Ovary (tissue), 9 donors: ENCODE results near the gene ACBD4. TPM values are rescaled to one million over a fixed set of nuclear protein-coding genes. Genes with fewer than 3 reads are reported as not detected.
A peak's percentile ranks its signal among the peaks of the same experiment; 100 is the strongest.

Experiments used
- DNase-seq, 5 donors: peaks; one replicate each; pipeline ENCODE4 v3.0.0-alpha.2; 2019 to 2020
- H3K27ac ChIP-seq, 2 donors: fragments of 200-600 bp; one replicate each; pipeline versions ENCODE4 v1.5.1 to v1.8.0; 2019 to 2022
- H3K27me3 ChIP-seq: fragments of 200-600 bp; one replicate; pipeline ENCODE4 v1.8.0; 2022
- H3K36me3 ChIP-seq: fragments of 200-600 bp; sonication (generic); one replicate; pipeline ENCODE4 v1.5.1; 2019
- H3K4me1 ChIP-seq: one replicate; pipeline ENCODE4 v1.8.1; 2013; ENCODE audit warnings: mild to moderate bottlenecking, moderate library complexity; ENCODE audit not compliant: insufficient read depth
- H3K4me3 ChIP-seq: fragments of 200-600 bp; sonication (generic); one replicate; pipeline ENCODE4 v1.5.1; 2017
- H3K9me3 ChIP-seq, 2 donors: fragments of 200-600 bp in 1 of 2; sonication (generic) in 1 of 2; one replicate each; pipeline versions ENCODE4 v1.5.1 to v1.8.1; 2013 to 2019; ENCODE audit warnings: mild to moderate bottlenecking in 1 of 2, moderate library complexity in 1 of 2
- EP300 ChIP-seq: sonication (generic); formaldehyde crosslinking; IDR thresholded peaks from one replicate; pipeline ENCODE4 v1.6.1; 2017; ENCODE audit warnings: antibody characterized with exemption
- POLR2A ChIP-seq: fragments of 450-650 bp; IDR thresholded peaks from one replicate; pipeline ENCODE4 v1.6.1; 2017; ENCODE audit warnings: antibody characterized with exemption, mild to moderate bottlenecking, moderate library complexity
- WGBS, 3 donors: extraction: QIAGEN DNeasy Blood & Tissue Kit in 1 of 3; methylation state at CpG; one replicate each; pipeline versions ENCODE4 v1.1.5 to v1.1.7; 2013 to 2017; 5-methylcytosine and 5-hydroxymethylcytosine counted together
- intact Hi-C, 4 donors: fragments of 100-400 bp; cut with DNase I; formaldehyde crosslinking; loops; one replicate each; pipeline versions ENCODE4 v1.11.0 to v1.15.1; 2022 to 2023
- polyA plus RNA-seq, 2 donors: library from polyadenylated mRNA; stranded (reverse); fragments of 200-250 nt in 1 of 2; fragments of 350-450 nt in 1 of 2; fragmentation: Illumina TruSeq in 1 of 2; extraction: RNeasy Lipid Tissue Mini Kit (QIAGEN cat#74804) in 1 of 2; gene quantifications; one replicate each; pipeline ENCODE4 v1.2.3, GENCODE V29; 2013 to 2014
- total RNA-seq, 7 donors: library from RNA; depleted of rRNA in 2 of 7; stranded (reverse); fragments of >200 nt in 2 of 7; fragmentation: NEBNext Ultra II Directional in 3 of 7; extraction: Animal tissue kit (Norgen Biotek cat#: 25700) in 3 of 7; gene quantifications; one replicate each; pipeline versions ENCODE4 v1.1.0 to v1.2.4, GENCODE V29; 2016 to 2023
- TF ChIP-seq, protein P1 (sequence below), 3 donors: fragments of 450-650 bp in 2 of 3; fragments of 200-600 bp in 1 of 3; IDR thresholded peaks; one replicate each; pipeline versions ENCODE4 v1.5.1 to v1.8.0; 2016 to 2022; ENCODE audit warnings: antibody characterized with exemption in 3 of 3, mild to moderate bottlenecking in 1 of 3
- donor health status: DM: no; HTN: no; CAD: no; lungs with moderate emphysema.
- donor health status: DM: no; HTN: no; CAD: no.
- donor health status: Bipolar disorder and iron deficiency.
- donor health status: DM: yes; HTN: yes; CAD: no.
- donor health status: DM: no; HTN: no; CAD: no.
- donor health status: DM: yes; HTN: yes; CAD: no.

ACBD4 gene
- total and polyA plus RNA-seq, 9 donors: 11.0 to 24.5 (median 18.5) TPM

DNA sequence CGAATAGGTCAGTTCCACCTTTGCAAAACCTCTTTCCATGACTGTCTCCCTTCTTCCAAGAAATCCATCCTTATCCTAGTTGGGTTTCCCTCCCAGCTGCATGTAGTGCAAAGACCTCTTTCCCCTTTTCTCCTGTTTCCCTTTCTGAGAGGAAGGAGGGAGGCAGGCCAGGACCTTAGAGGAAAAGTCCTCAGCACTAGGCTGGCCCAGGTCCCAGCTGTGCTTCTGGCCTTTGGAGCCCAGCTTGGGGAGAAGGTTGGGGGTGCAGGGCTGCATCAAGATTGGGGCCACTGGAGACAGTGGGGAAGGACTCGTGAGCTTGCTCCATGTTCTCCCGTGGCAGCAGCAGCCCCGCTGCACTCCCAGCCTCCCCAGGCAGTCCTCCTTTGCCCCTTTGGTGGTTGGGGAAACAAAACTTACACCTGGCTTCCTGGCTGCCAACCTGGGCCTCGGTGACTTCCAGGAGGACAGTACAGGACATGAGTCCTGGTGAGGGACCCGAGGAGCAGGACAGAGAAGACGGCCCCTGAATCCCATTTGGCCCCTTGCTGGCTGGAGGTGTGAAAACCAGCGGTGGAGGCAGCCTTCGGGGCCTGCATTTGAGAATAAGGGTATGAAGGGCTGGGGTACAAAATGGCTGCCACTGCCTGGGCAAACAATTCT lies 26.7 kb downstream of the ACBD4 start:
- Histone ChIP-seq H3K4me3 (peak overlapping the region; percentile 9), H3K27me3 (no peaks in the 10 kb centered on the region), H3K36me3 (no peaks in the 10 kb centered on the region), H3K27ac (peak overlapping the region in 1 of 2 donors; percentile 9), H3K9me3 (no peaks in the 10 kb centered on the region), H3K4me1 (peaks cover 13% of the 10 kb centered on the region)
- intact Hi-C loops: no loop called here
- DNase-seq: peak; percentile 41 to 66 (median 61)
- TF ChIP-seq POLR2A: no peak
- TF ChIP-seq, protein P1, sequence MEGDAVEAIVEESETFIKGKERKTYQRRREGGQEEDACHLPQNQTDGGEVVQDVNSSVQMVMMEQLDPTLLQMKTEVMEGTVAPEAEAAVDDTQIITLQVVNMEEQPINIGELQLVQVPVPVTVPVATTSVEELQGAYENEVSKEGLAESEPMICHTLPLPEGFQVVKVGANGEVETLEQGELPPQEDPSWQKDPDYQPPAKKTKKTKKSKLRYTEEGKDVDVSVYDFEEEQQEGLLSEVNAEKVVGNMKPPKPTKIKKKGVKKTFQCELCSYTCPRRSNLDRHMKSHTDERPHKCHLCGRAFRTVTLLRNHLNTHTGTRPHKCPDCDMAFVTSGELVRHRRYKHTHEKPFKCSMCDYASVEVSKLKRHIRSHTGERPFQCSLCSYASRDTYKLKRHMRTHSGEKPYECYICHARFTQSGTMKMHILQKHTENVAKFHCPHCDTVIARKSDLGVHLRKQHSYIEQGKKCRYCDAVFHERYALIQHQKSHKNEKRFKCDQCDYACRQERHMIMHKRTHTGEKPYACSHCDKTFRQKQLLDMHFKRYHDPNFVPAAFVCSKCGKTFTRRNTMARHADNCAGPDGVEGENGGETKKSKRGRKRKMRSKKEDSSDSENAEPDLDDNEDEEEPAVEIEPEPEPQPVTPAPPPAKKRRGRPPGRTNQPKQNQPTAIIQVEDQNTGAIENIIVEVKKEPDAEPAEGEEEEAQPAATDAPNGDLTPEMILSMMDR (IDR thresholded peaks at IDR 0.05): no peak
- no peak for TF ChIP-seq EP300
- WGBS, 3 donors: 50 to 57% (median 54%) methylated on average over 9 of the region's 9 CpGs

DNA sequence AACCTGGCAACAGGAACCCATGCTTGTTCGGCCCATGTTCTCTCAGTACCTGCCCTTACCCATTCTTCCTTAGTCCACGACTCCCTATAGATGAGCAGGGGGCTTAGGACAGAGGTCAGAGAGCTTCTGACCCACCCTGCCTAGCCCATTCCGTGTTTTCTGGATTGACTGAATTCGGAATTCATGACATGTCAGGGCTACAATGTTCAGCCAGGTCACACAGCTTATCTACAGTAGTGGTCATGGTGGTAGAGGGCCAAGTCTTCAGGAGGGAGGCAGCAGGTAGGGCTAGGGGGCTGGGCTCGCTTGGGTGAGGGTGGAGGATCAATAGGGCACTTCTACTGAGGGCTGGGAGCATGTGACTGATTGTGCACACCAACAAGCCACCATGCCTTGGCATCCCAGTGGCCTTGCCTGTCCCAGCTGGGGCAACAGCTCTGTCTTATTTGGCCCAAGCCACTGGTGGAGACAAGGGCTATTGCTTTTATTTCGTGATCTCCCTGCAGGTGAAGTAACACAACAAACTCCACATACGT lies 29.3 kb downstream of the ACBD4 start:
- Histone ChIP-seq H3K27ac (no peak overlapping the region), H3K9me3 (no peaks in the 10 kb centered on the region), H3K27me3 (no peaks in the 10 kb centered on the region), H3K36me3 (no peaks in the 10 kb centered on the region), H3K4me1 (peaks cover 5% of the 10 kb centered on the region), H3K4me3 (no peak overlapping the region)
- DNase-seq: no peak
- intact Hi-C loops: no loop called here
- WGBS, 3 donors: 90 to 92% (median 90%) methylated on average over 7 of the region's 7 CpGs
- TF ChIP-seq, protein P1 (IDR thresholded peaks at IDR 0.05): no peak

DNA sequence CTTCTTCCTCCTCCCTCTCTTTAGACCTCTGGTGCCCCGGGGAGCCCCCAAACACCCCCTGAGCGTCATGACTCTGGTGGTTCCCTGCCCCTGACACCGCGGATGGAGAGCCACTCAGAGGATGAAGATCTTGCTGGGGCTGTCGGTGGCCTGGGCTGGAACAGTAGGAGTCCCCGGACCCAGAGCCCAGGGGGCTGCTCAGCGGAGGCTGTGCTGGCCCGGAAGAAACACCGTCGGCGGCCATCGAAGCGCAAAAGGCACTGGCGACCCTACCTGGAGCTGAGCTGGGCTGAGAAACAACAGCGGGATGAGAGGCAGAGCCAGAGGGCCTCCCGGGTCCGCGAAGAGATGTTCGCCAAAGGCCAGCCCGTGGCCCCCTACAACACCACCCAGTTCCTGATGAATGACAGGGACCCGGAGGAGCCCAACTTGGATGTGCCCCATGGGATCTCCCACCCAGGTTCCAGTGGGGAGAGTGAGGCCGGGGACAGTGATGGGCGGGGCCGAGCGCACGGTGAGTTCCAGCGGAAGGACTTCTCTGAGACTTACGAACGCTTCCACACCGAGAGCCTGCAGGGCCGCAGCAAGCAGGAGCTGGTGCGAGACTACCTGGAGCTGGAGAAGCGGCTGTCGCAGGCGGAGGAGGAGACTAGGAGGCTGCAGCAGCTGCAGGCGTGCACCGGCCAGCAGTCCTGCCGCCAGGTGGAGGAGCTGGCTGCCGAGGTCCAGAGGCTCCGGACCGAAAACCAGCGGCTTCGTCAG lies 33.7 kb downstream of the ACBD4 start:
- peaks cover 15% of the 10 kb centered on the region for H3K4me1 ChIP-seq
- H3K9me3 ChIP-seq: no peaks in the 10 kb centered on the region
- H3K27me3 ChIP-seq: no peaks in the 10 kb centered on the region
- intact Hi-C loops: no loop called here
- no peak overlapping the region for H3K4me3 ChIP-seq
- H3K36me3 ChIP-seq: no peaks in the 10 kb centered on the region
- no peak for TF ChIP-seq EP300
- TF ChIP-seq, protein P1 (IDR thresholded peaks at IDR 0.05): no peak
- no peak for TF ChIP-seq POLR2A
- H3K27ac ChIP-seq: no peak overlapping the region
- 91 to 94% (median 91%) methylated on average over 43 of the region's 43 CpGs for WGBS, 3 donors
- DNase-seq: no peak

DNA sequence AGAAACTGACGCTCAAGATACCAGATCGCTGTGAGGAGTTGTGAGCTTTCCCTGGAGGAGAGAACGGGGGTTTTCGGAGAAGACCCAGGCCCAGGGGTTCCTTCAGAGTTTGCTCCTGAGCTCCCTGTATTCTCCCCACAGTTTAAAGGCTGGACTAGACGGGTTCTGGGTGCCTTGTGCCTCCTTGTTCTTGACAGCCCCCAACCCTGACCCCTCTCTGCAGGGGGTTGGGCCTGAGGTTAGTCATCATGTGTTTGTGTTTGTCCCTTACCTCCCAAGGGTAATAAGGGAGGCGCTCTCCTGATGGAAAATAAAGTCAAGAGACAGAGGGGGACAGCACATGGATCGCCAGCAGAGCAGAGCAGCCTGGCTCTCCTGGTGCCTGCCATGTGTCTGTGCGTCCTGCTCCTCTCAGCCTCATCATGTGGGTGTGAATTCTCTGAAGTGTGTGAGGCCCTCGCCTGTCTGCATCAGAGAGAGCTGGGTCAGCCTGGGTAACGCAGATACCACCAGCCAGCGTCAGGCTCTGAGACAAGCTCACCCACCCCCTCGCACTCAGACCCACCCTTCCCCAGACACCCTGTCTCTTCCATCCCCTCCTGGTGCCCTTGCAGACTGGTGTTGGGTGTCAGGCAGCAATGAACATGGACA lies 34.9 kb downstream of the ACBD4 start:
- no peak overlapping the region for H3K4me3 ChIP-seq

More for the DNA sequence above, 34.9 kb downstream of the ACBD4 start:
- no peak for DNase-seq
- H3K9me3 ChIP-seq: no peaks in the 10 kb centered on the region
- 89 to 90% (median 89%) methylated on average over 12 of the region's 12 CpGs for WGBS, 3 donors
- H3K36me3 ChIP-seq: no peaks in the 10 kb centered on the region
- H3K27ac ChIP-seq: no peak overlapping the region
- intact Hi-C loops: no loop called here
- no peak for TF ChIP-seq EP300
- TF ChIP-seq, protein P1 (IDR thresholded peaks at IDR 0.05): no peak
- no peak for TF ChIP-seq POLR2A
- H3K27me3 ChIP-seq: no peaks in the 10 kb centered on the region
- peaks cover 15% of the 10 kb centered on the region for H3K4me1 ChIP-seq
